OCI-LY1 (cell line): ENCODE measurements around the gene GAPVD1.

Experiments
- H2AFZ ChIP-seq: fragments of 200-600 bp; sonication (generic), shearing (Covaris generic); 2 replicates; pipeline ENCODE4 v1.6.0; 2014; ENCODE audit warnings: antibody characterized with exemption, mild to moderate bottlenecking, low read length
- H3F3A ChIP-seq: fragments of 200-600 bp; sonication (generic), shearing (Covaris generic); 2 replicates; pipeline ENCODE4 v1.6.0; 2014; ENCODE audit warnings: mild to moderate bottlenecking, antibody characterized with exemption, low read length, moderate library complexity; ENCODE audit not compliant: insufficient read depth
- H3K27ac ChIP-seq: fragments of 200-600 bp; sonication (generic); 2 replicates; pipeline ENCODE4 v1.5.1; 2014; ENCODE audit warnings: low read length, mixed run types, mild to moderate bottlenecking, low read depth; ENCODE audit not compliant: poor library complexity, severe bottlenecking
- H3K27me3 ChIP-seq: fragments of 200-600 bp; sonication (generic); 2 replicates; pipeline ENCODE4 v1.6.0; 2014; ENCODE audit warnings: antibody characterized with exemption, mild to moderate bottlenecking, low read length, moderate library complexity; ENCODE audit not compliant: insufficient read depth
- H3K36me3 ChIP-seq: fragments of 200-600 bp; sonication (generic); 2 replicates; pipeline ENCODE4 v1.6.1; 2014; ENCODE audit warnings: mild to moderate bottlenecking, antibody characterized with exemption, low read length, moderate library complexity, mixed read lengths; ENCODE audit not compliant: insufficient read depth
- H3K4me1 ChIP-seq: fragments of 200-600 bp; sonication (generic); 2 replicates; pipeline ENCODE4 v1.5.1; 2014; ENCODE audit warnings: mild to moderate bottlenecking, low read length, moderate library complexity; ENCODE audit not compliant: insufficient read depth, severe bottlenecking
- H3K4me2 ChIP-seq: fragments of 200-600 bp; sonication (generic), shearing (Covaris generic); 2 replicates; pipeline ENCODE4 v1.6.1; 2014; ENCODE audit warnings: low read length
- H3K4me3 ChIP-seq: fragments of 200-600 bp; sonication (generic); 2 replicates; pipeline ENCODE4 v1.5.1; 2014; ENCODE audit warnings: low read length, low read depth, mild to moderate bottlenecking, mixed read lengths; ENCODE audit not compliant: poor library complexity, severe bottlenecking
- H3K79me2 ChIP-seq: fragments of 200-600 bp; shearing (Covaris generic); 2 replicates; pipeline ENCODE4 v1.6.1; 2016; ENCODE audit warnings: mixed run types, low read length, mixed read lengths; ENCODE audit not compliant: insufficient read depth
- H3K9ac ChIP-seq: fragments of 200-600 bp; sonication (generic), shearing (Covaris generic); 2 replicates; pipeline ENCODE4 v1.6.1; 2014; ENCODE audit warnings: mild to moderate bottlenecking, low read length, mixed read lengths
- H3K9me2 ChIP-seq: fragments of 200-600 bp; sonication (generic), shearing (Covaris generic); 2 replicates; pipeline ENCODE4 v1.6.1; 2014; ENCODE audit warnings: low read depth, mild to moderate bottlenecking, low read length, mixed read lengths
- H3K9me3 ChIP-seq: fragments of 200-600 bp; shearing (Covaris generic); 2 replicates; pipeline ENCODE4 v1.6.1; 2014; ENCODE audit warnings: low read length, mixed read lengths
- H4K20me1 ChIP-seq: fragments of 200-600 bp; sonication (generic), shearing (Covaris generic); 2 replicates; pipeline ENCODE4 v1.6.0; 2016; ENCODE audit warnings: mild to moderate bottlenecking, low read length; ENCODE audit not compliant: insufficient read depth
- EZH2 ChIP-seq: fragments of 200-600 bp; sonication (generic), shearing (Covaris generic); IDR thresholded peaks from 2 replicates; pipeline ENCODE4 v1.8.0; 2017; ENCODE audit warnings: borderline replicate concordance, mixed run types, mild to moderate bottlenecking, antibody characterized with exemption, low read length, moderate library complexity, mixed read lengths
- TF ChIP-seq, protein P1 (sequence below): fragments of 200-600 bp; sonication (generic), shearing (Covaris generic); IDR thresholded peaks from 2 replicates; pipeline ENCODE4 v1.5.1; 2017; ENCODE audit warnings: mild to moderate bottlenecking, antibody characterized with exemption, low read length, moderate library complexity, mixed read lengths

Gene GAPVD1

GRCh38 chr9:125387861-125388524 lies 126.4 kb downstream of the GAPVD1 start:
- Histone ChIP-seq H4K20me1 (no peaks in the 10 kb centered on the region), H3K36me3 (no peaks in the 10 kb centered on the region), H3K79me2 (no peaks in the 10 kb centered on the region), H3K4me2 (no peak overlapping the region), H3K9ac (no peak overlapping the region), H3K9me2 (no peaks in the 10 kb centered on the region), H3K27ac (no peak overlapping the region), H3K9me3 (no peaks in the 10 kb centered on the region), H3K4me1 (no peaks in the 10 kb centered on the region), H2AFZ (no peak overlapping the region), H3K27me3 (no peaks in the 10 kb centered on the region), H3K4me3 (no peak overlapping the region), H3F3A (no peaks in the 10 kb centered on the region)
- TF ChIP-seq, protein P1, sequence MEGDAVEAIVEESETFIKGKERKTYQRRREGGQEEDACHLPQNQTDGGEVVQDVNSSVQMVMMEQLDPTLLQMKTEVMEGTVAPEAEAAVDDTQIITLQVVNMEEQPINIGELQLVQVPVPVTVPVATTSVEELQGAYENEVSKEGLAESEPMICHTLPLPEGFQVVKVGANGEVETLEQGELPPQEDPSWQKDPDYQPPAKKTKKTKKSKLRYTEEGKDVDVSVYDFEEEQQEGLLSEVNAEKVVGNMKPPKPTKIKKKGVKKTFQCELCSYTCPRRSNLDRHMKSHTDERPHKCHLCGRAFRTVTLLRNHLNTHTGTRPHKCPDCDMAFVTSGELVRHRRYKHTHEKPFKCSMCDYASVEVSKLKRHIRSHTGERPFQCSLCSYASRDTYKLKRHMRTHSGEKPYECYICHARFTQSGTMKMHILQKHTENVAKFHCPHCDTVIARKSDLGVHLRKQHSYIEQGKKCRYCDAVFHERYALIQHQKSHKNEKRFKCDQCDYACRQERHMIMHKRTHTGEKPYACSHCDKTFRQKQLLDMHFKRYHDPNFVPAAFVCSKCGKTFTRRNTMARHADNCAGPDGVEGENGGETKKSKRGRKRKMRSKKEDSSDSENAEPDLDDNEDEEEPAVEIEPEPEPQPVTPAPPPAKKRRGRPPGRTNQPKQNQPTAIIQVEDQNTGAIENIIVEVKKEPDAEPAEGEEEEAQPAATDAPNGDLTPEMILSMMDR, result no peak
- no peak for TF ChIP-seq EZH2

GRCh38 chr9:125388978-125389377 lies 127.4 kb downstream of the GAPVD1 start:
- no peak overlapping the region for H3K4me3 ChIP-seq
- H4K20me1 ChIP-seq, result no peaks in the 10 kb centered on the region
- no peaks in the 10 kb centered on the region for H3F3A ChIP-seq
- TF ChIP-seq EZH2, result no peak
- H3K9me3 ChIP-seq, result no peaks in the 10 kb centered on the region
- H3K36me3 ChIP-seq, result no peaks in the 10 kb centered on the region
- H3K79me2 ChIP-seq, result no peaks in the 10 kb centered on the region
- no peak overlapping the region for H3K27ac ChIP-seq
- H2AFZ ChIP-seq, result no peak overlapping the region
- H3K9ac ChIP-seq, result no peak overlapping the region
- H3K4me1 ChIP-seq, result no peaks in the 10 kb centered on the region
- no peak overlapping the region for H3K4me2 ChIP-seq
- H3K9me2 ChIP-seq, result no peaks in the 10 kb centered on the region
- H3K27me3 ChIP-seq, result no peaks in the 10 kb centered on the region

GRCh38 chr9:125391704-125392103 lies 130.1 kb downstream of the GAPVD1 start:
- no peak overlapping the region for H3K27ac ChIP-seq
- no peak overlapping the region for H3K4me2 ChIP-seq
- H3K9me2 ChIP-seq, result no peaks in the 10 kb centered on the region
- H3K27me3 ChIP-seq, result no peaks in the 10 kb centered on the region
- H3K4me1 ChIP-seq, result no peaks in the 10 kb centered on the region
- no peak overlapping the region for H2AFZ ChIP-seq
- no peaks in the 10 kb centered on the region for H4K20me1 ChIP-seq
- H3K79me2 ChIP-seq, result no peaks in the 10 kb centered on the region
- H3K36me3 ChIP-seq, result no peaks in the 10 kb centered on the region
- H3K4me3 ChIP-seq, result no peak overlapping the region
- no peak overlapping the region for H3K9ac ChIP-seq
- no peak for TF ChIP-seq EZH2
- TF ChIP-seq, protein P1, result no peak
- H3F3A ChIP-seq, result no peaks in the 10 kb centered on the region
- no peaks in the 10 kb centered on the region for H3K9me3 ChIP-seq

- Histone ChIP-seq H3K27me3 (peaks cover 4% of the 10 kb centered on the region; the same call in 1 of the 2 replicates), H3K36me3 (no peaks in the 10 kb centered on the region), H3K4me1 (no peaks in the 10 kb centered on the region), H3K9me3 (no peaks in the 10 kb centered on the region), H2AFZ (no peak overlapping the region), H3K9me2 (no peaks in the 10 kb centered on the region), H4K20me1 (no peaks in the 10 kb centered on the region), H3K4me3 (no peak overlapping the region), H3K79me2 (no peaks in the 10 kb centered on the region), H3K27ac (no peak overlapping the region), H3K4me2 (no peak overlapping the region), H3F3A (no peaks in the 10 kb centered on the region), H3K9ac (no peak overlapping the region)
- TF ChIP-seq, protein P1, result no peak
- no peak for TF ChIP-seq EZH2
These were observed 131.8 kb downstream of the GAPVD1 start for GRCh38 chr9:125393426-125393825.
